Brain microvascular endothelial cell (primary cell): ENCODE measurements around the gene HAL.

Experiments
- DNase-seq: peaks from one replicate; pipeline ENCODE4 v3.0.0-alpha.2; 2020
- H3K27ac ChIP-seq: fragments of 250-450 bp; sonication (Bioruptor Pico); 2 replicates; pipeline ENCODE4 v1.5.1; 2020; ENCODE audit warnings: mild to moderate bottlenecking, moderate library complexity
- H3K27me3 ChIP-seq: fragments of 250-450 bp; sonication (Bioruptor Pico); replicated peaks from 2 replicates; pipeline ENCODE4 v1.5.1; 2020; ENCODE audit warnings: mild to moderate bottlenecking
- H3K36me3 ChIP-seq: fragments of 250-450 bp; sonication (Bioruptor Pico); replicated peaks from 2 replicates; pipeline ENCODE4 v1.5.1; 2020; ENCODE audit warnings: mild to moderate bottlenecking
- H3K4me3 ChIP-seq: 2 replicates; pipeline ENCODE4 v1.5.1; 2011; ENCODE audit warnings: low read depth, mild to moderate bottlenecking, control low read depth, low read length, moderate library complexity
- CTCF ChIP-seq: IDR thresholded peaks from 2 replicates; pipeline ENCODE4 v1.5.1; 2011; ENCODE audit warnings: low read depth, mild to moderate bottlenecking, moderate library complexity, low read length, control low read depth, inconsistent platforms; ENCODE audit errors: missing control alignments
- in situ Hi-C: cut with HindIII; loops from 2 replicates; pipeline ENCODE4 v1.10.0; 2017; ENCODE audit warnings: low sequenced_read_pairs, low pct_ligation_motif_present

HAL gene

GRCh38 chr12:95944108-95944704, 51.9 kb downstream of the HAL start:
- H3K27me3 ChIP-seq: peaks cover 4% of the 10 kb centered on the region
- no peak overlapping the region for H3K4me3 ChIP-seq
- H3K27ac ChIP-seq: no peak overlapping the region
- TF ChIP-seq CTCF: no peak
- in situ Hi-C loops: no loop called here
- DNase-seq: no peak
- no peaks in the 10 kb centered on the region for H3K36me3 ChIP-seq

- in situ Hi-C loops: no loop called here
Observed at GRCh38 chr12:95943330-95943842, 52.8 kb downstream of the HAL start, which contains the start of gene AMDHD1. Gene AMDHD1 (plus strand): TSS chr12:95943331. CDS start chr12:95943399, 68 bp downstream.

GRCh38 chr12:95942524-95943329, 53.4 kb downstream of the HAL start, which contains the start of gene CCDC38:
Gene CCDC38 (minus strand): TSS chr12:95942614. CDS start chr12:95936509, 6,105 bp downstream.
- no peak within 1 kb of the TSS for H3K27ac ChIP-seq
- DNase-seq: peak; percentile 53

More at GRCh38 chr12:95943330-95943842, 52.8 kb downstream of the HAL start, which contains the start of gene AMDHD1:
- Histone ChIP-seq H3K36me3 (no peaks in the 10 kb centered on the region), H3K27me3 (peaks cover 4% of the 10 kb centered on the region), H3K27ac (no peak within 1 kb of the TSS), H3K4me3 (peak within 1 kb of the TSS; percentile 74)
- DNase-seq: peak; percentile 16
- TF ChIP-seq CTCF: peak; percentile 20

GRCh38 chr12:95942101-95942523, 54.0 kb downstream of the HAL start:
- no peak overlapping the region for H3K27ac ChIP-seq
- DNase-seq: no peak
- in situ Hi-C loops: no loop called here
- H3K36me3 ChIP-seq: no peaks in the 10 kb centered on the region
- H3K27me3 ChIP-seq: peaks cover 4% of the 10 kb centered on the region
- no peak for TF ChIP-seq CTCF
- H3K4me3 ChIP-seq: peak overlapping the region; percentile 74

More at GRCh38 chr12:95942524-95943329, 53.4 kb downstream of the HAL start, which contains the start of gene CCDC38:
- Histone ChIP-seq H3K4me3 (peak within 1 kb of the TSS; percentile 74), H3K36me3 (no peaks in the 10 kb centered on the region), H3K27me3 (peaks cover 4% of the 10 kb centered on the region)
- TF ChIP-seq CTCF: no peak
- in situ Hi-C loops: no loop called here

GRCh38 chr12:95940514-95940913, 55.6 kb downstream of the HAL start:
- no peak for DNase-seq
- H3K36me3 ChIP-seq: no peaks in the 10 kb centered on the region
- no peak overlapping the region for H3K27ac ChIP-seq
- TF ChIP-seq CTCF: no peak
- H3K4me3 ChIP-seq: no peak overlapping the region
- in situ Hi-C loops: no loop called here
- no peaks in the 10 kb centered on the region for H3K27me3 ChIP-seq
